WTC11 (cell line): ENCODE results near the gene PIP5K1A. TPM values are rescaled to one million over a fixed set of nuclear protein-coding genes. Genes with fewer than 3 reads are reported as not detected.

Experiments used
- ATF3 ChIP-seq: sonication (generic); formaldehyde crosslinking; conservative IDR thresholded peaks from 2 replicates; pipeline ENCODE4 v1.8.1; 2022; ENCODE audit warnings: mild to moderate bottlenecking, missing genetic modification reagents
- CDX4 ChIP-seq: fragments of 250-450 bp; sonication (Bioruptor Pico); IDR thresholded peaks from 2 replicates; pipeline ENCODE4 v1.9.0; 2021; ENCODE audit warnings: moderate library complexity, mild to moderate bottlenecking, inconsistent platforms, borderline replicate concordance
- CREB1 ChIP-seq: sonication (generic); formaldehyde crosslinking; IDR thresholded peaks from 2 replicates; pipeline ENCODE4 v1.8.0; 2023; ENCODE audit warnings: mild to moderate bottlenecking, missing genetic modification reagents
- CREM ChIP-seq: sonication (generic); formaldehyde crosslinking; IDR thresholded peaks from 2 replicates; pipeline ENCODE4 v1.8.1; 2022; ENCODE audit warnings: mild to moderate bottlenecking, missing genetic modification reagents, moderate library complexity
- CTCF ChIP-seq: fragments of 200-600 bp; IDR thresholded peaks from 2 replicates; pipeline ENCODE4 v1.8.0; 2022; ENCODE audit warnings: antibody characterized with exemption
- E2F1 ChIP-seq: sonication (generic); formaldehyde crosslinking; IDR thresholded peaks from 2 replicates; pipeline ENCODE4 v1.8.0; 2022; ENCODE audit warnings: mild to moderate bottlenecking, missing genetic modification reagents
- ELF4 ChIP-seq: sonication (generic); formaldehyde crosslinking; IDR thresholded peaks from 2 replicates; pipeline ENCODE4 v1.8.1; 2022; ENCODE audit warnings: low read depth, mild to moderate bottlenecking, moderate library complexity, missing genetic modification reagents
- EMX1 ChIP-seq: fragments of 250-450 bp; sonication (Bioruptor Pico); IDR thresholded peaks from 2 replicates; pipeline ENCODE4 v1.8.0; 2021; ENCODE audit warnings: mild to moderate bottlenecking
- ETV6 ChIP-seq: sonication (generic); formaldehyde crosslinking; IDR thresholded peaks from 2 replicates; pipeline ENCODE4 v1.8.1; 2022; ENCODE audit warnings: mild to moderate bottlenecking, missing genetic modification reagents
- FOXJ3 ChIP-seq: sonication (generic); formaldehyde crosslinking; IDR thresholded peaks from 2 replicates; pipeline ENCODE4 v1.9.0; 2021; ENCODE audit warnings: missing genetic modification reagents, mild to moderate bottlenecking, borderline replicate concordance
- FOXP1 ChIP-seq: sonication (generic); formaldehyde crosslinking; IDR thresholded peaks from 2 replicates; pipeline ENCODE4 v1.8.0; 2022; ENCODE audit warnings: missing genetic modification reagents, mild to moderate bottlenecking, moderate library complexity, borderline replicate concordance
- GABPB1 ChIP-seq: sonication (generic); formaldehyde crosslinking; IDR thresholded peaks from 2 replicates; pipeline ENCODE4 v1.8.1; 2023; ENCODE audit warnings: mild to moderate bottlenecking, missing genetic modification reagents
- GTF2I ChIP-seq: fragments of 250-450 bp; sonication (Bioruptor Pico); conservative IDR thresholded peaks from 2 replicates; pipeline ENCODE4 v1.4.0; 2021; ENCODE audit warnings: mild to moderate bottlenecking
- JAZF1 ChIP-seq: fragments of 250-450 bp; sonication (Bioruptor Pico); IDR thresholded peaks from 2 replicates; pipeline ENCODE4 v1.9.0; 2021; ENCODE audit warnings: moderate library complexity, mild to moderate bottlenecking, inconsistent platforms
- MXD4 ChIP-seq: fragments of 250-450 bp; sonication (Bioruptor Pico); IDR thresholded peaks from 2 replicates; pipeline ENCODE4 v1.8.0; 2021; ENCODE audit warnings: mild to moderate bottlenecking, moderate library complexity, borderline replicate concordance
- NR1H2 ChIP-seq: sonication (generic); formaldehyde crosslinking; IDR thresholded peaks from 2 replicates; pipeline ENCODE4 v1.9.0; 2021; ENCODE audit warnings: mild to moderate bottlenecking, moderate library complexity, missing genetic modification reagents
- SMAD4 ChIP-seq: sonication (generic); formaldehyde crosslinking; IDR thresholded peaks from 2 replicates; pipeline ENCODE4 v1.8.0; 2022; ENCODE audit warnings: mild to moderate bottlenecking, missing genetic modification reagents
- SP1 ChIP-seq: sonication (generic); formaldehyde crosslinking; conservative IDR thresholded peaks from 2 replicates; pipeline ENCODE4 v1.8.1; 2022; ENCODE audit warnings: missing genetic modification reagents
- TCF7 ChIP-seq: sonication (generic); formaldehyde crosslinking; IDR thresholded peaks from 2 replicates; pipeline ENCODE4 v1.8.0; 2022; ENCODE audit warnings: mild to moderate bottlenecking, low read depth, missing genetic modification reagents, moderate library complexity
- TEAD1 ChIP-seq: sonication (generic); formaldehyde crosslinking; IDR thresholded peaks from 2 replicates; pipeline ENCODE4 v1.8.0; 2022; ENCODE audit warnings: mild to moderate bottlenecking, missing genetic modification reagents
- TEAD4 ChIP-seq: sonication (generic); formaldehyde crosslinking; IDR thresholded peaks from 2 replicates; pipeline ENCODE4 v1.8.0; 2022; ENCODE audit warnings: mild to moderate bottlenecking, missing genetic modification reagents
- ZNF219 ChIP-seq: sonication (generic); formaldehyde crosslinking; IDR thresholded peaks from 2 replicates; pipeline ENCODE4 v1.8.0; 2023; ENCODE audit warnings: missing genetic modification reagents, mild to moderate bottlenecking, borderline replicate concordance
- ZNF232 ChIP-seq: sonication (generic); formaldehyde crosslinking; IDR thresholded peaks from 2 replicates; pipeline ENCODE4 v1.8.0; 2022; ENCODE audit warnings: mild to moderate bottlenecking, missing genetic modification reagents
- total RNA-seq: library from RNA; stranded (reverse); gene quantifications from 3 replicates; pipeline ENCODE4 v1.2.3, GENCODE V29; 2021
- TF ChIP-seq, protein P1 (sequence below): fragments of 250-450 bp; sonication (Bioruptor Pico); conservative IDR thresholded peaks from 2 replicates; pipeline ENCODE4 v1.9.0; 2021; ENCODE audit warnings: mild to moderate bottlenecking
- TF ChIP-seq, protein P2 (sequence below): sonication (generic); formaldehyde crosslinking; IDR thresholded peaks from 2 replicates; pipeline ENCODE4 v1.8.0; 2022; ENCODE audit warnings: missing genetic modification reagents
- TF ChIP-seq, protein P3 (sequence below): sonication (generic); formaldehyde crosslinking; IDR thresholded peaks from 2 replicates; pipeline ENCODE4 v1.8.1; 2023; ENCODE audit warnings: mild to moderate bottlenecking, missing genetic modification reagents, moderate library complexity
- TF ChIP-seq, protein P4 (sequence below): sonication (generic); formaldehyde crosslinking; IDR thresholded peaks from 2 replicates; pipeline ENCODE4 v1.8.1; 2023; ENCODE audit warnings: mild to moderate bottlenecking, missing genetic modification reagents

The PIP5K1A gene
- total RNA-seq, 1 experiment from 2014 or later = 81.3 TPM

DNA sequence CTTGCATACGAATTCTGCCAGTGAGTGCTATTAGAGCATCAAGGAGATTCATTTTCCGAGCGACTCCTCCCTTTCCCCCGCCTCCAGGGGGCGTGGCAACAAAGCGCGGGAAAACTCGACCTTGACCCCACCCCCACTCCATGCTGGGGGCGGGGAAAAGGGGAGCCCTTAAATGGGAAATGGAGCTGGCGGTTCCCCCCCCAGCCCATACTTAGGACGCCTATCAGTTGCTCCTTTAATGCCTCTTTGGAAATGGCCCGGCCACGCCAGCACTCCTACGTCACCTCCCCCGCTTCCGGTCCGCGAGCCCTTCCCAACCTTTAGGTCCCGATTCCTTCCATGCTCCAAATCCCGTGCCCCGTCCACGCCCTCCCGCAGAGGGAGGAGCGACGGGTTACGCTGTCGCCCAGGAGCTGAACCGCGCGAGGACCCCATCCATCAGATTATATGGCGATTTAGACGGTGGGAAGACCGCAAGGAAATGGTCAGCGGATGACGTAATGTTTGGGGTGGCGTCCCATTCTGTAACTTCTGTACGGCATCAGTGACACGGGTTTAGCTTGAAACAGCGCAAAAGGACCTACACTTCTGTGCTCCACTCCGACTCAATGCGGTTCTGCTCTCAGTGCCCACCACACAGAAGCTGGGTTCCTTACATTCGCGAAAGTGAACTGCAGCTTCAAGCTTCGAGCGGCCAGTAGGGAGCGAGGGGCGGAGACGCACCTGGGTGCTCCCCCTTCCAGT, 83.0 kb downstream of the PIP5K1A start (continued):
- TF ChIP-seq ETV6 (peak; percentile 66; the same call in 1 of the 2 replicates), SMAD4 (CRISPR knock-in tag) (no peak), EMX1 (CRISPR knock-in tag) (no peak), ZNF219 (CRISPR knock-in tag) (no peak), ZNF232 (CRISPR knock-in tag) (peak; percentile 75), CREM (CRISPR knock-in tag) (peak; percentile 88), NR1H2 (CRISPR knock-in tag) (no peak), TEAD4 (CRISPR knock-in tag) (0 out of 2 replicates have a peak, but pooled peaks have one; percentile 36), TCF7 (CRISPR knock-in tag) (no peak), JAZF1 (no peak), MXD4 (CRISPR knock-in tag) (no peak), GTF2I (CRISPR knock-in tag) (no peak), ATF3 (no peak; the same call in 1 of the 2 replicates), CREB1 (no peak), FOXP1 (CRISPR knock-in tag) (peak; percentile 37; the same call in 1 of the 2 replicates), SP1 (CRISPR knock-in tag) (peak; percentile 97), TEAD1 (CRISPR knock-in tag) (0 out of 2 replicates have a peak, but pooled peaks have one; percentile 50), GABPB1 (peak; percentile 90), ELF4 (CRISPR knock-in tag) (no peak), CTCF (peak; percentile 38; the same call in 1 of the 2 replicates), E2F1 (CRISPR knock-in tag) (no peak), FOXJ3 (no peak), CDX4 (CRISPR knock-in tag) (no peak)
- TF ChIP-seq, protein P1, sequence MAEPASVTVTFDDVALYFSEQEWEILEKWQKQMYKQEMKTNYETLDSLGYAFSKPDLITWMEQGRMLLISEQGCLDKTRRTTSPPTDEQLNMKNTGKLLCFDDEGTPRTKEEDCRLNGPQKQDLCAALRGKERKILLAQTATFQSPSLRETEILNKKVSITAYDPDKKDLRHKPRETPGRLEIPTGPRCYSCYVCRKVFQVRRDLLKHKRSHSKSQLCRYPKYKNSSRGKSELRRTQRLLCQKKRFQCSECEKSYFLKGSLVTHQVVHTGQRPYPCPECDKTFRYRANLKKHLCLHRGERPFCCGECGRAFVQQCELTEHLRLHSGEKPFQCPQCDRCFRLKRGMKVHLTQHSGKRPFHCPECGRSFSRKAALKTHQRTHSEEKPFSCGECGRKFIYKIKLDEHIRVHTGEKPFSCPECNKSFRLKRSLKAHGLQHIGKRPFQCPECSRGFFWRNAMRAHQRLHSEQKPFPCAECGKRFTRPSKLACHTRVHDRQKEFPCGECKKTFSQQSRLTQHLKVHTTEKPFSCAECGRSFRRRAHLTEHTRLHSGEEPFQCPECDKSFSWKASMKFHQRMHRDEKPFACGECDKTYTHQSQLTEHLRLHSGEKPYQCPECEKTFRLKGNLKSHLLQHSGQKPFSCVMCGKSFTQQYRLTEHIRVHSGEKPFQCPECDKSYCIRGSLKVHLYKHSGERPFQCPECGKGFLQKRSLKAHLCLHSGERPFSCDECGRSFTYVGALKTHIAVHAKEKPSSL (CRISPR knock-in tag) = no peak
- TF ChIP-seq, protein P2, sequence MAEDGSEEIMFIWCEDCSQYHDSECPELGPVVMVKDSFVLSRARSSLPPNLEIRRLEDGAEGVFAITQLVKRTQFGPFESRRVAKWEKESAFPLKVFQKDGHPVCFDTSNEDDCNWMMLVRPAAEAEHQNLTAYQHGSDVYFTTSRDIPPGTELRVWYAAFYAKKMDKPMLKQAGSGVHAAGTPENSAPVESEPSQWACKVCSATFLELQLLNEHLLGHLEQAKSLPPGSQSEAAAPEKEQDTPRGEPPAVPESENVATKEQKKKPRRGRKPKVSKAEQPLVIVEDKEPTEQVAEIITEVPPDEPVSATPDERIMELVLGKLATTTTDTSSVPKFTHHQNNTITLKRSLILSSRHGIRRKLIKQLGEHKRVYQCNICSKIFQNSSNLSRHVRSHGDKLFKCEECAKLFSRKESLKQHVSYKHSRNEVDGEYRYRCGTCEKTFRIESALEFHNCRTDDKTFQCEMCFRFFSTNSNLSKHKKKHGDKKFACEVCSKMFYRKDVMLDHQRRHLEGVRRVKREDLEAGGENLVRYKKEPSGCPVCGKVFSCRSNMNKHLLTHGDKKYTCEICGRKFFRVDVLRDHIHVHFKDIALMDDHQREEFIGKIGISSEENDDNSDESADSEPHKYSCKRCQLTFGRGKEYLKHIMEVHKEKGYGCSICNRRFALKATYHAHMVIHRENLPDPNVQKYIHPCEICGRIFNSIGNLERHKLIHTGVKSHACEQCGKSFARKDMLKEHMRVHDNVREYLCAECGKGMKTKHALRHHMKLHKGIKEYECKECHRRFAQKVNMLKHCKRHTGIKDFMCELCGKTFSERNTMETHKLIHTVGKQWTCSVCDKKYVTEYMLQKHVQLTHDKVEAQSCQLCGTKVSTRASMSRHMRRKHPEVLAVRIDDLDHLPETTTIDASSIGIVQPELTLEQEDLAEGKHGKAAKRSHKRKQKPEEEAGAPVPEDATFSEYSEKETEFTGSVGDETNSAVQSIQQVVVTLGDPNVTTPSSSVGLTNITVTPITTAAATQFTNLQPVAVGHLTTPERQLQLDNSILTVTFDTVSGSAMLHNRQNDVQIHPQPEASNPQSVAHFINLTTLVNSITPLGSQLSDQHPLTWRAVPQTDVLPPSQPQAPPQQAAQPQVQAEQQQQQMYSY (CRISPR knock-in tag) = no peak
- TF ChIP-seq, protein P3, sequence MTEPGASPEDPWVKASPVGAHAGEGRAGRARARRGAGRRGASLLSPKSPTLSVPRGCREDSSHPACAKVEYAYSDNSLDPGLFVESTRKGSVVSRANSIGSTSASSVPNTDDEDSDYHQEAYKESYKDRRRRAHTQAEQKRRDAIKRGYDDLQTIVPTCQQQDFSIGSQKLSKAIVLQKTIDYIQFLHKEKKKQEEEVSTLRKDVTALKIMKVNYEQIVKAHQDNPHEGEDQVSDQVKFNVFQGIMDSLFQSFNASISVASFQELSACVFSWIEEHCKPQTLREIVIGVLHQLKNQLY = no peak
- TF ChIP-seq, protein P4, sequence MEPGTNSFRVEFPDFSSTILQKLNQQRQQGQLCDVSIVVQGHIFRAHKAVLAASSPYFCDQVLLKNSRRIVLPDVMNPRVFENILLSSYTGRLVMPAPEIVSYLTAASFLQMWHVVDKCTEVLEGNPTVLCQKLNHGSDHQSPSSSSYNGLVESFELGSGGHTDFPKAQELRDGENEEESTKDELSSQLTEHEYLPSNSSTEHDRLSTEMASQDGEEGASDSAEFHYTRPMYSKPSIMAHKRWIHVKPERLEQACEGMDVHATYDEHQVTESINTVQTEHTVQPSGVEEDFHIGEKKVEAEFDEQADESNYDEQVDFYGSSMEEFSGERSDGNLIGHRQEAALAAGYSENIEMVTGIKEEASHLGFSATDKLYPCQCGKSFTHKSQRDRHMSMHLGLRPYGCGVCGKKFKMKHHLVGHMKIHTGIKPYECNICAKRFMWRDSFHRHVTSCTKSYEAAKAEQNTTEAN (CRISPR knock-in tag) = peak; percentile 80; the same call in 1 of the 2 replicates
